SK-N-SH treated with all-trans-retinoic acid at 6 μM for 48 hours (cell line): ENCODE results near the gene TNFRSF1B.

Experiments used
- ATAC-seq: fragments of 200-7000 bp; cut with Tn5 transposase; 3 replicates; pipeline ENCODE4 v1.9.1; 2020; ENCODE audit warnings: mild to moderate bottlenecking, moderate library complexity
- ARNTL ChIP-seq: fragments of 450-650 bp; formaldehyde crosslinking; IDR thresholded peaks from 2 replicates; pipeline ENCODE4 v1.5.0; 2020; ENCODE audit warnings: low read depth, mild to moderate bottlenecking, moderate library complexity, borderline replicate concordance
- BACH2 ChIP-seq: fragments of 250-450 bp; sonication (Bioruptor Pico); IDR thresholded peaks from 2 replicates; pipeline ENCODE4 v1.9.0; 2021; ENCODE audit warnings: mild to moderate bottlenecking, borderline replicate concordance
- CSDC2 ChIP-seq: fragments of 250-450 bp; sonication (Bioruptor Pico); IDR thresholded peaks from 2 replicates; pipeline ENCODE4 v1.5.0; 2020; ENCODE audit warnings: mild to moderate bottlenecking, moderate library complexity
- ESRRG ChIP-seq: fragments of 250-450 bp; sonication (Bioruptor Pico); IDR thresholded peaks from 2 replicates; pipeline ENCODE4 v1.6.1; 2021; ENCODE audit warnings: mild to moderate bottlenecking
- GLIS3 ChIP-seq: fragments of 250-450 bp; sonication (Bioruptor Pico); IDR thresholded peaks from 2 replicates; pipeline ENCODE4 v1.5.0; 2020; ENCODE audit warnings: mild to moderate bottlenecking, moderate library complexity
- ISL1 ChIP-seq: fragments of 250-450 bp; sonication (Bioruptor Pico); IDR thresholded peaks from 2 replicates; pipeline ENCODE4 v2.1.2; 2022; ENCODE audit warnings: mild to moderate bottlenecking, moderate library complexity
- PPARA ChIP-seq: fragments of 250-450 bp; sonication (Bioruptor Pico); IDR thresholded peaks from 2 replicates; pipeline ENCODE4 v1.5.0; 2020; ENCODE audit warnings: mild to moderate bottlenecking, borderline replicate concordance
- RARB ChIP-seq: fragments of 250-450 bp; sonication (Bioruptor Pico); IDR thresholded peaks from 2 replicates; pipeline ENCODE4 v1.8.0; 2021; ENCODE audit warnings: mild to moderate bottlenecking, moderate library complexity
- SNAI2 ChIP-seq: fragments of 250-450 bp; sonication (Bioruptor Pico); IDR thresholded peaks from 2 replicates; pipeline ENCODE4 v1.5.0; 2020; ENCODE audit warnings: mild to moderate bottlenecking, moderate library complexity
- TCF4 ChIP-seq: fragments of 250-450 bp; sonication (Bioruptor Pico); IDR thresholded peaks from 2 replicates; pipeline ENCODE4 v1.8.0; 2021; ENCODE audit warnings: mild to moderate bottlenecking, moderate library complexity, borderline replicate concordance
- TOX ChIP-seq: fragments of 250-450 bp; sonication (Bioruptor Pico); IDR thresholded peaks from 2 replicates; pipeline ENCODE4 v1.8.0; 2021; ENCODE audit warnings: mild to moderate bottlenecking, moderate library complexity, borderline replicate concordance
- ZC3H10 ChIP-seq: fragments of 250-450 bp; sonication (Bioruptor Pico); IDR thresholded peaks from 2 replicates; pipeline ENCODE4 v1.5.1; 2021; ENCODE audit warnings: mild to moderate bottlenecking, moderate library complexity
- ZFP3 ChIP-seq: fragments of 250-450 bp; sonication (Bioruptor Pico); IDR thresholded peaks from 2 replicates; pipeline ENCODE4 v1.5.0; 2020; ENCODE audit warnings: mild to moderate bottlenecking, moderate library complexity
- ZFP30 ChIP-seq: fragments of 450-650 bp; formaldehyde crosslinking; IDR thresholded peaks from 2 replicates; pipeline ENCODE4 v1.5.0; 2022; ENCODE audit warnings: mild to moderate bottlenecking, moderate library complexity
- ZNF565 ChIP-seq: fragments of 450-650 bp; formaldehyde crosslinking; conservative IDR thresholded peaks from 2 replicates; pipeline ENCODE4 v1.5.0; 2020; ENCODE audit warnings: low read depth, mild to moderate bottlenecking, moderate library complexity
- ZNF70 ChIP-seq: fragments of 450-650 bp; formaldehyde crosslinking; IDR thresholded peaks from 2 replicates; pipeline ENCODE4 v1.5.0; 2020; ENCODE audit warnings: mild to moderate bottlenecking, moderate library complexity
- ZNF8 ChIP-seq: fragments of 450-650 bp; formaldehyde crosslinking; IDR thresholded peaks from 2 replicates; pipeline ENCODE4 v1.5.0; 2020; ENCODE audit warnings: mild to moderate bottlenecking, moderate library complexity
- TF ChIP-seq, protein P1 (sequence below): fragments of 250-450 bp; sonication (Bioruptor Pico); IDR thresholded peaks from 2 replicates; pipeline ENCODE4 v1.8.0; 2020; ENCODE audit warnings: mild to moderate bottlenecking, moderate library complexity, borderline replicate concordance
- TF ChIP-seq, protein P2 (sequence below): fragments of 250-450 bp; sonication (Bioruptor Pico); IDR thresholded peaks from 2 replicates; pipeline ENCODE4 v1.8.0; 2021; ENCODE audit warnings: low read depth, mild to moderate bottlenecking, moderate library complexity, borderline replicate concordance
- TF ChIP-seq, protein P3 (sequence below): fragments of 250-450 bp; sonication (Bioruptor Pico); IDR thresholded peaks from 2 replicates; pipeline ENCODE4 v1.5.1; 2021; ENCODE audit warnings: mild to moderate bottlenecking, moderate library complexity
- TF ChIP-seq, protein P4 (sequence below): fragments of 250-450 bp; sonication (Bioruptor Pico); IDR thresholded peaks from 2 replicates; pipeline ENCODE4 v1.5.0; 2020; ENCODE audit warnings: mild to moderate bottlenecking, moderate library complexity

The TNFRSF1B gene

DNA sequence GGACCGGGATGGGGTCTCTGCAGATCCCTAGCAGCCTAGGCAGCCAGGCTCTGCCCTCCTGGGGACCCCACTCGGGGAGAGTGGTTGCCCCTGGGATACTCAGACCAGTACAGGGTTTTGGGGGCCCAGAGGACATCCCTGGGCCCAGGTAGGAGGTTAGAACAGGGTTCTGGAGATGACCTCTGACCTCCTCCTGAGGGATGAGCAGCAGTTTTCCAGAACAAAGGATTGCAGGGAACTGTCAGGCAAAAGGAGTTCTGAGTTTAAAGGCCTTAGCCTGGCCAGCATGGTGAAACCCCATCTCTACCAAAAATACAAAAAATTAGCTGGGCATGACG, 42.7 kb downstream of the TNFRSF1B start:
- ATAC-seq = no peak
- TF ChIP-seq BACH2 (CRISPR knock-in tag) (no peak), ZNF565 (no peak), ZFP30 (CRISPR knock-in tag) (no peak), ZFP3 (CRISPR knock-in tag) (no peak), ARNTL (CRISPR knock-in tag) (no peak), CSDC2 (CRISPR knock-in tag) (no peak), ZNF8 (CRISPR knock-in tag) (no peak), GLIS3 (CRISPR knock-in tag) (no peak), RARB (CRISPR knock-in tag) (no peak), ESRRG (CRISPR knock-in tag) (no peak)
- TF ChIP-seq, protein P1, sequence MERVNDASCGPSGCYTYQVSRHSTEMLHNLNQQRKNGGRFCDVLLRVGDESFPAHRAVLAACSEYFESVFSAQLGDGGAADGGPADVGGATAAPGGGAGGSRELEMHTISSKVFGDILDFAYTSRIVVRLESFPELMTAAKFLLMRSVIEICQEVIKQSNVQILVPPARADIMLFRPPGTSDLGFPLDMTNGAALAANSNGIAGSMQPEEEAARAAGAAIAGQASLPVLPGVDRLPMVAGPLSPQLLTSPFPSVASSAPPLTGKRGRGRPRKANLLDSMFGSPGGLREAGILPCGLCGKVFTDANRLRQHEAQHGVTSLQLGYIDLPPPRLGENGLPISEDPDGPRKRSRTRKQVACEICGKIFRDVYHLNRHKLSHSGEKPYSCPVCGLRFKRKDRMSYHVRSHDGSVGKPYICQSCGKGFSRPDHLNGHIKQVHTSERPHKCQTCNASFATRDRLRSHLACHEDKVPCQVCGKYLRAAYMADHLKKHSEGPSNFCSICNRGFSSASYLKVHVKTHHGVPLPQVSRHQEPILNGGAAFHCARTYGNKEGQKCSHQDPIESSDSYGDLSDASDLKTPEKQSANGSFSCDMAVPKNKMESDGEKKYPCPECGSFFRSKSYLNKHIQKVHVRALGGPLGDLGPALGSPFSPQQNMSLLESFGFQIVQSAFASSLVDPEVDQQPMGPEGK (CRISPR knock-in tag) = no peak
- TF ChIP-seq, protein P2, sequence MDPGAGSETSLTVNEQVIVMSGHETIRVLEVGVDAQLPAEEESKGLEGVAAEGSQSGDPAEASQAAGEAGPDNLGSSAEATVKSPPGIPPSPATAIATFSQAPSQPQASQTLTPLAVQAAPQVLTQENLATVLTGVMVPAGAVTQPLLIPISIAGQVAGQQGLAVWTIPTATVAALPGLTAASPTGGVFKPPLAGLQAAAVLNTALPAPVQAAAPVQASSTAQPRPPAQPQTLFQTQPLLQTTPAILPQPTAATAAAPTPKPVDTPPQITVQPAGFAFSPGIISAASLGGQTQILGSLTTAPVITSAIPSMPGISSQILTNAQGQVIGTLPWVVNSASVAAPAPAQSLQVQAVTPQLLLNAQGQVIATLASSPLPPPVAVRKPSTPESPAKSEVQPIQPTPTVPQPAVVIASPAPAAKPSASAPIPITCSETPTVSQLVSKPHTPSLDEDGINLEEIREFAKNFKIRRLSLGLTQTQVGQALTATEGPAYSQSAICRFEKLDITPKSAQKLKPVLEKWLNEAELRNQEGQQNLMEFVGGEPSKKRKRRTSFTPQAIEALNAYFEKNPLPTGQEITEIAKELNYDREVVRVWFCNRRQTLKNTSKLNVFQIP (CRISPR knock-in tag) = no peak
- TF ChIP-seq, protein P3, sequence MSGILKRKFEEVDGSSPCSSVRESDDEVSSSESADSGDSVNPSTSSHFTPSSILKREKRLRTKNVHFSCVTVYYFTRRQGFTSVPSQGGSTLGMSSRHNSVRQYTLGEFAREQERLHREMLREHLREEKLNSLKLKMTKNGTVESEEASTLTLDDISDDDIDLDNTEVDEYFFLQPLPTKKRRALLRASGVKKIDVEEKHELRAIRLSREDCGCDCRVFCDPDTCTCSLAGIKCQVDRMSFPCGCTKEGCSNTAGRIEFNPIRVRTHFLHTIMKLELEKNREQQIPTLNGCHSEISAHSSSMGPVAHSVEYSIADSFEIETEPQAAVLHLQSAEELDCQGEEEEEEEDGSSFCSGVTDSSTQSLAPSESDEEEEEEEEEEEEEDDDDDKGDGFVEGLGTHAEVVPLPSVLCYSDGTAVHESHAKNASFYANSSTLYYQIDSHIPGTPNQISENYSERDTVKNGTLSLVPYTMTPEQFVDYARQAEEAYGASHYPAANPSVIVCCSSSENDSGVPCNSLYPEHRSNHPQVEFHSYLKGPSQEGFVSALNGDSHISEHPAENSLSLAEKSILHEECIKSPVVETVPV = no peak

DNA sequence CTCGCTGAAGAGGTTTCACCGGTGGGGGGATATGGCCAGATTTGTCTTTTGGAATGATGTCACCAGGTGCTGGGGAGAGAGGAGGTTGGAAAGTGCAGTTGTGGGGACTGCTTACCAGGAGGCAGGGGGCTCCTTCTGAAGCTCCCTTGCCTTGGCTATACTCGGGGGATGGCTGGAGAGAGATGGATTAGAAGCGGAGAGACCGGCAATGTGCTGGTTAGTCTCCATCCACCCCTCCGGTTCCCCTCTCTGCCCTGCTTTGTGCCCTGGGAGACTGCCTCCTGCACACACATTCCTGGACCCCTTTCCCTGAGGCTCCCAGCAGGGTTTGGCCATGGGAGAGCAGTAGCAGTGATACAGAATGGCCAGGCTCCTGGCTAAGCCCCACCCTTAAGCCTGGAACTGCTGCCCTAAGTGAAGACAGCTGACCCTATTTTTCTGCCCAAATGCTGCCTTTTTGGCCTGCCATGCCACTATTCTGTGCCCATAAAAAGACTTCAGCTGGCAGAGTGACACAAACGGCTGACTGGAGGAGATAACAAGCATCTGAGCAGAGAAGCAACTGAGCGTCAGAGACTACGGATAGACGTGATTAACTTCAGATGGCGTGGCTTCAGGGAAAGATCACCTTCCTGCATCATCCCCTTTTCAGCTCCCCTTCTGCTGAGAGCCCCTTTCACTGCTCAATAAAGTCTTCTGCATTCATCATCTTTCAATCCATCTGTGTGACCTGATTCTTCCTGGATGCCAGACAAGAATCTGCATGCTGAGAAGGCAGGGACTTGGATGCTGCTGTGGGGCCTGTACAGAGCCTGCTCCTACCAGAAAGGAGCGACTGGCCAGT, 48.5 kb downstream of the TNFRSF1B start:
- ATAC-seq = no peak
- TF ChIP-seq BACH2 (CRISPR knock-in tag) (no peak), ISL1 (no peak), CSDC2 (CRISPR knock-in tag) (no peak), SNAI2 (CRISPR knock-in tag) (no peak)

DNA sequence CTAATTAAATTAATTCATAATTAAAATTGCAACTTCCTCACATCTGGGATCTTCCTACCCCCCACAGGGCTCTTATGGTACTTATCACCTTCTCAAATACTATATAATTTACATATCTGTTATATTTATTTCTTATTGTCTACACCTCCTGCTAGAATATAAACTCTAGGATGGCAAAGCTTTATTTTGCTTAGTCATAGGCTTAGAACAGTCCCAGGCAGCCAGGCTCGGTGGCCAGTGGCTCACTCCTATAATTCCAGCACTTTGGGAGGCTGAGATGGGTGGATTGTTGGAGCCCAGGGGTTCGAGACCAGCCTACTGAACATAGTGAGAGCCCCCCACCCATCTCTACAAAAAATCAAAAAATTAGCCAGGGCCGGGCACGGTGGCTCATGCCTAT, 53.0 kb downstream of the TNFRSF1B start:
- no peak for TF ChIP-seq ISL1
- TF ChIP-seq TOX (CRISPR knock-in tag) = no peak
- TF ChIP-seq RARB (CRISPR knock-in tag) = no peak
- no peak for TF ChIP-seq ZNF8 (CRISPR knock-in tag)
- TF ChIP-seq, protein P2 (CRISPR knock-in tag) = no peak
- no peak for TF ChIP-seq ZC3H10
- TF ChIP-seq SNAI2 (CRISPR knock-in tag) = no peak
- TF ChIP-seq GLIS3 (CRISPR knock-in tag) = no peak
- TF ChIP-seq, protein P4, sequence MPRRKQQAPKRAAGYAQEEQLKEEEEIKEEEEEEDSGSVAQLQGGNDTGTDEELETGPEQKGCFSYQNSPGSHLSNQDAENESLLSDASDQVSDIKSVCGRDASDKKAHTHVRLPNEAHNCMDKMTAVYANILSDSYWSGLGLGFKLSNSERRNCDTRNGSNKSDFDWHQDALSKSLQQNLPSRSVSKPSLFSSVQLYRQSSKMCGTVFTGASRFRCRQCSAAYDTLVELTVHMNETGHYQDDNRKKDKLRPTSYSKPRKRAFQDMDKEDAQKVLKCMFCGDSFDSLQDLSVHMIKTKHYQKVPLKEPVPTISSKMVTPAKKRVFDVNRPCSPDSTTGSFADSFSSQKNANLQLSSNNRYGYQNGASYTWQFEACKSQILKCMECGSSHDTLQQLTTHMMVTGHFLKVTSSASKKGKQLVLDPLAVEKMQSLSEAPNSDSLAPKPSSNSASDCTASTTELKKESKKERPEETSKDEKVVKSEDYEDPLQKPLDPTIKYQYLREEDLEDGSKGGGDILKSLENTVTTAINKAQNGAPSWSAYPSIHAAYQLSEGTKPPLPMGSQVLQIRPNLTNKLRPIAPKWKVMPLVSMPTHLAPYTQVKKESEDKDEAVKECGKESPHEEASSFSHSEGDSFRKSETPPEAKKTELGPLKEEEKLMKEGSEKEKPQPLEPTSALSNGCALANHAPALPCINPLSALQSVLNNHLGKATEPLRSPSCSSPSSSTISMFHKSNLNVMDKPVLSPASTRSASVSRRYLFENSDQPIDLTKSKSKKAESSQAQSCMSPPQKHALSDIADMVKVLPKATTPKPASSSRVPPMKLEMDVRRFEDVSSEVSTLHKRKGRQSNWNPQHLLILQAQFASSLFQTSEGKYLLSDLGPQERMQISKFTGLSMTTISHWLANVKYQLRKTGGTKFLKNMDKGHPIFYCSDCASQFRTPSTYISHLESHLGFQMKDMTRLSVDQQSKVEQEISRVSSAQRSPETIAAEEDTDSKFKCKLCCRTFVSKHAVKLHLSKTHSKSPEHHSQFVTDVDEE (CRISPR knock-in tag) = no peak
- no peak for TF ChIP-seq TCF4
- no peak for TF ChIP-seq PPARA
- TF ChIP-seq, protein P1 (CRISPR knock-in tag) = no peak
- TF ChIP-seq ZNF70 (CRISPR knock-in tag) = no peak
- TF ChIP-seq, protein P3 = no peak
- no peak for ATAC-seq
